ENCODE data around the gene CHAF1B.

- no peak for TF ChIP-seq CTCF (IDR thresholded peaks at IDR 0.05; ENCODE audit: poor library complexity)
- TF ChIP-seq EZH2phosphoT487 (IDR thresholded peaks at IDR 0.05; ENCODE audit: low read depth, severe bottlenecking, unreplicated experiment) = no peak
- no peak for TF ChIP-seq EZH2 (IDR thresholded peaks at IDR 0.05; ENCODE audit: borderline replicate concordance)
Observed at GRCh38 chr21:36454093-36454531, 68.9 kb downstream of the CHAF1B start.
